Measurements from ENCODE around the gene CCND1. TPM values are rescaled to one million over a fixed set of nuclear protein-coding genes. Genes with fewer than 3 reads are reported as not detected.
"Not testable (repeated sequence)": the region's sequence is repeated elsewhere in the genome, so short reads cannot be mapped to it uniquely, and the experiment has no call there.

The CCND1 gene
- total RNA-seq, 1 experiment from 2014 or later = 868 TPM

DNA sequence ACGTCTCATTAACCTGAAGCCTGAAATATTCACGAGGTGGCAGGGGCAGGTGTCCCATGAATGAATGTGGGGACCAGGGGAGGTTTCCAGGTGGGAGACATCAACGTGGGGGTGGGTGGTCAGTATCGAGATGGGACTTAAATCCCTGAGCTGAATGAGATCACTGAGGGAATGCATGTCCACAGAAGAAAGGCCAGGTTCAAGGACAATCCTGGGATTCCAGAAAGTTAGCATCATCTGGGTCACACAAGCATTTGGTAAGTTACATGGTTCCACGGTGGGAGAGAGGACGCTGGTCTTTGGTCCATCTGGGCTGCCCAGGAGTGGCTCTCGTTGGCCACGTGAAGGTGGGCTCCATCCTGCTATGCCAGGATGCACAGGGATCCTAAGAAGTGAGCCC, 22.7 kb upstream of the CCND1 start:
- Histone ChIP-seq H3K9ac (ENCODE audit: low read length) (no peak overlapping the region), H3K4me2 (ENCODE audit: low read length) (no peak overlapping the region), H4K20me1 (ENCODE audit: low read length) (no peaks in the 10 kb centered on the region), H3K9me2 (replicated peaks; ENCODE audit: low read length) (no peaks in the 10 kb centered on the region), H3K4me1 (ENCODE audit: insufficient read depth, low read length) (no peaks in the 10 kb centered on the region), H3K27me3 (ENCODE audit: low read length) (no peaks in the 10 kb centered on the region), H3K36me3 (ENCODE audit: low read depth, low read length) (no peaks in the 10 kb centered on the region), H3F3A (ENCODE audit: low read length, unreplicated experiment) (no peaks in the 10 kb centered on the region), H3K9me3 (ENCODE audit: low read length) (no peaks in the 10 kb centered on the region), H3K79me2 (ENCODE audit: low read length) (no peaks in the 10 kb centered on the region), H3K27ac (ENCODE audit: low read length) (no peak overlapping the region), H3K4me3 (ENCODE audit: low read length) (no peak overlapping the region), H2AFZ (ENCODE audit: low read length) (no peak overlapping the region)
- ChIA-PET CTCF (no interaction called here), POLR2A (ENCODE audit: unreplicated experiment) (no interaction called here)
- no peak for DNase-seq
- intact Hi-C loops (cut with micrococcal nuclease) = no loop called here
- ATAC-seq = no peak
- BruUV-seq (replicated peaks) = no TSS peak
- TF ChIP-seq, protein P1, sequence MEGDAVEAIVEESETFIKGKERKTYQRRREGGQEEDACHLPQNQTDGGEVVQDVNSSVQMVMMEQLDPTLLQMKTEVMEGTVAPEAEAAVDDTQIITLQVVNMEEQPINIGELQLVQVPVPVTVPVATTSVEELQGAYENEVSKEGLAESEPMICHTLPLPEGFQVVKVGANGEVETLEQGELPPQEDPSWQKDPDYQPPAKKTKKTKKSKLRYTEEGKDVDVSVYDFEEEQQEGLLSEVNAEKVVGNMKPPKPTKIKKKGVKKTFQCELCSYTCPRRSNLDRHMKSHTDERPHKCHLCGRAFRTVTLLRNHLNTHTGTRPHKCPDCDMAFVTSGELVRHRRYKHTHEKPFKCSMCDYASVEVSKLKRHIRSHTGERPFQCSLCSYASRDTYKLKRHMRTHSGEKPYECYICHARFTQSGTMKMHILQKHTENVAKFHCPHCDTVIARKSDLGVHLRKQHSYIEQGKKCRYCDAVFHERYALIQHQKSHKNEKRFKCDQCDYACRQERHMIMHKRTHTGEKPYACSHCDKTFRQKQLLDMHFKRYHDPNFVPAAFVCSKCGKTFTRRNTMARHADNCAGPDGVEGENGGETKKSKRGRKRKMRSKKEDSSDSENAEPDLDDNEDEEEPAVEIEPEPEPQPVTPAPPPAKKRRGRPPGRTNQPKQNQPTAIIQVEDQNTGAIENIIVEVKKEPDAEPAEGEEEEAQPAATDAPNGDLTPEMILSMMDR (conservative IDR thresholded peaks at IDR 0.05; ENCODE audit: low read depth, low read length) = no peak
- TF ChIP-seq EZH2 (IDR thresholded peaks at IDR 0.05; ENCODE audit: low read length, unreplicated experiment) (no peak), EZH2phosphoT487 (IDR thresholded peaks at IDR 0.05; ENCODE audit: borderline replicate concordance, low read length) (no peak)

DNA sequence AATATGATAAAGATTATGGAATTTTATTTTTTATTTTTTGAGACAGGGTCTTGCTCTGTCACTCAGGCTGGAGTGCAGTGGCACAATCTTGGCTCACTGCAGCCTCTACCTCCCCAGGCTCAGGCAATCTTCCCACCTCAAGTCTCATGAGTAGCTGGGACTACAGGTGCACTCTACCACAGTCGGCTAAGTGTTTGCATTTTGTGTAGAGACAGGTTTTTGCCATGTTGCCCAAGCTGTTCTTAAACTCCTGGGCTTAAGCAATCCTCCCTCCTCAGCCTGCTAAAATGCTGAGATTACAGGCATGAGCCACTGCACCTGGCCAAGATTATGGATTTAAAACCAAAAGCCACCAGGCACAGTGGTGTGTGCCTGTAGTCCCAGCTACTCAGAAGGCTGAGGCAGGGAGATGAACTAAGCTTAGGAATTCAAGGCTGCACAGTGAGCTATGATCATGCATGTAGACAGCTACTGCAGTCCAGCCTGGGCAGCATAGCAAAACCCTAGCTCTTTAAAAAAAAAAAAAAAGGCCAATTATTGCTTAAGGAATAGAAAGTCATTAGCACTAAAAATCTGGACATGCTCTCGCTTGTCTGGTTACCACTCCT, 20.2 kb upstream of the CCND1 start:
- intact Hi-C loops (cut with micrococcal nuclease) = no loop called here
- POLR2A ChIA-PET (ENCODE audit: unreplicated experiment) = interaction anchor here (0.6 kb wide), 1 partner anchor 35 kb away, joined by 10 read pairs; no protein-coding TSS in a partner anchor

DNA sequence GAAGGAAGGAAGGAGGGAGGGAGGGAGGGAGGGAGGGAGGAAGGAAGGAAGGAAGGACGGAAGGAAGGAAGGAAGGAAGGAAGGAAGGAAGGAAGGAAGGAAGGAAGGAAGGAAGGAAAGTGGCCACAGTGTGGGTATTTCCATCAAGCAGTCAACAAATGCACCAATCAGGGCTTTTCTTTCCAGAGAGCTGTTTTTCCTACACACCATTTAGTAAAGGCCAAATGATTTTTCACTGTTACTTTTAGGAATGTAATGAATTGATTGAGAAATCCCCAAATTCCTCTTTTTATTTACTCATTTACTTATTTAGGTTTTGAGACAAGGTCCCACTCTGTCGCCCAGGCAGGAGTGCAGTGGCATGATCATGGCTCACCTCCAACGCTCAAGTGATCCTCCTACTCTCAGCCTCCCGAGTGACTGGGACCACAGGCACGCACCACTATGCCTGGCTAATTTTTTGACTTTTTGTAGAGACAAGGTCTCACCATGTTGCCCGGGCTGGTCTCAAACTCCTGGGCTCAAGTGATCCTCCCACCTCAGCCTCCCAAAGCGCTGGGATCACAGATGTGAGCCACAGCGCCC, 18.8 kb upstream of the CCND1 start:
- H3K4me2 ChIP-seq (ENCODE audit: low read length); POLR2A ChIA-PET (ENCODE audit: unreplicated experiment); H3K9ac ChIP-seq (ENCODE audit: low read length); H3K4me1 ChIP-seq (ENCODE audit: insufficient read depth, low read length); H2AFZ ChIP-seq (ENCODE audit: low read length); H3K27ac ChIP-seq (ENCODE audit: low read length); DNase-seq; H4K20me1 ChIP-seq (ENCODE audit: low read length); H3K9me2 ChIP-seq (replicated peaks; ENCODE audit: low read length); BruUV-seq (replicated peaks); H3K27me3 ChIP-seq (ENCODE audit: low read length); H3F3A ChIP-seq (ENCODE audit: low read length, unreplicated experiment); H3K36me3 ChIP-seq (ENCODE audit: low read depth, low read length); intact Hi-C loops (cut with micrococcal nuclease); H3K9me3 ChIP-seq (ENCODE audit: low read length); H3K4me3 ChIP-seq (ENCODE audit: low read length); ATAC-seq; H3K79me2 ChIP-seq (ENCODE audit: low read length): not testable (repeated sequence)
- CTCF ChIA-PET = interaction anchor here (0.7 kb wide), 1 partner anchor 533 kb away, joined by 4 read pairs; no protein-coding TSS in a partner anchor

More for the DNA sequence above, 20.2 kb upstream of the CCND1 start:
- H4K20me1 ChIP-seq (ENCODE audit: low read length) = no peaks in the 10 kb centered on the region
- H3K27ac ChIP-seq (ENCODE audit: low read length) = no peak overlapping the region
- no peak overlapping the region for H3K4me3 ChIP-seq (ENCODE audit: low read length)
- CTCF ChIA-PET = interaction anchor here (0.6 kb wide), 1 partner anchor 177 kb away, joined by 3 read pairs; no protein-coding TSS in a partner anchor
- no peak overlapping the region for H3K9ac ChIP-seq (ENCODE audit: low read length)
- no peaks in the 10 kb centered on the region for H3K27me3 ChIP-seq (ENCODE audit: low read length)
- TF ChIP-seq EZH2 (IDR thresholded peaks at IDR 0.05; ENCODE audit: low read length, unreplicated experiment) = no peak
- H3K36me3 ChIP-seq (ENCODE audit: low read depth, low read length) = no peaks in the 10 kb centered on the region
- H2AFZ ChIP-seq (ENCODE audit: low read length) = no peak overlapping the region
- no peak for ATAC-seq
- BruUV-seq (replicated peaks) = no TSS peak
- H3F3A ChIP-seq (ENCODE audit: low read length, unreplicated experiment) = no peaks in the 10 kb centered on the region
- no peaks in the 10 kb centered on the region for H3K9me2 ChIP-seq (replicated peaks; ENCODE audit: low read length)
- H3K4me1 ChIP-seq (ENCODE audit: insufficient read depth, low read length) = no peaks in the 10 kb centered on the region
- no peak overlapping the region for H3K4me2 ChIP-seq (ENCODE audit: low read length)
- no peak for DNase-seq
- H3K79me2 ChIP-seq (ENCODE audit: low read length) = no peaks in the 10 kb centered on the region
- no peaks in the 10 kb centered on the region for H3K9me3 ChIP-seq (ENCODE audit: low read length)

All from PC-3 (cell line).